ENCODE results near the gene SSTR5.

The SSTR5 gene

DNA sequence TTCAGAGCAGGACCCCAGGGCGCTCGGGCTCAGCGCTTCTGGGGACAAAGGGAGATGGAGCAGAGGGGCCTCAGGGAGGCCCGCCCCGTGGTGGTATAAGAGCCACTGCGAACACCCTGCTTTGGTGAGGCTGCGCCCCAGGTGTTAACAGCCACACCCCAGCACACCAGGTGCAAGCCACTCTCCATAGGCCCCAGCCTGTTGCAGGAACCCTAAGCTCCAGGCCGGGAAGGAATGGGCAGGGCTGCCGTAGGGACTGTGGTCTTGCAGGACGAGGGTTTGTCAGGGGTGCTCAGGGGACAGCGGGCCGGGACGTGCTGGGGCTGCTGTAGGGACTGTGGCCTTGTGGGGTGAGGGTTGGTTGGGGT lies 17.0 kb upstream of the SSTR5 start:
- no peak for DNase-seq

DNA sequence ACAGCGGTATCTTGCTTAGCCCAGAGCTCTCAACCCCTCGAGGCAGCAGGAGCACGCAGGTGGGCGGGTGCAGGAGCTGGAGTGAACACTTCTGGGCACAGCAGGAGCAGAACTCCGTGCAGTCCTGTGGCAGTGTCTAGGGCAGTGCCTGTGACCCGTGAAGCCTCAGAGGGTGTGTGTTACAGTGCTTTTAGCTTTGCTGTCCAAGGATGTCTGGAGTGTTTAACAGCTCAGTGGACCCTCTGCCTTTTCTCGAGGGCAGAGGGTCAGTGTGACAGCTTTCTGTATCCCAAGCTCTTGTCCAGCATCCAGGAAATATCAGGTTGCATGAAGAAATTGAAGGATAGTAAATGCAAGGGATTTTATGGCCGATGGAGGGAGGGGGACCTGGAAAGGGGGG lies 16.4 kb upstream of the SSTR5 start:
- no peak for DNase-seq

DNA sequence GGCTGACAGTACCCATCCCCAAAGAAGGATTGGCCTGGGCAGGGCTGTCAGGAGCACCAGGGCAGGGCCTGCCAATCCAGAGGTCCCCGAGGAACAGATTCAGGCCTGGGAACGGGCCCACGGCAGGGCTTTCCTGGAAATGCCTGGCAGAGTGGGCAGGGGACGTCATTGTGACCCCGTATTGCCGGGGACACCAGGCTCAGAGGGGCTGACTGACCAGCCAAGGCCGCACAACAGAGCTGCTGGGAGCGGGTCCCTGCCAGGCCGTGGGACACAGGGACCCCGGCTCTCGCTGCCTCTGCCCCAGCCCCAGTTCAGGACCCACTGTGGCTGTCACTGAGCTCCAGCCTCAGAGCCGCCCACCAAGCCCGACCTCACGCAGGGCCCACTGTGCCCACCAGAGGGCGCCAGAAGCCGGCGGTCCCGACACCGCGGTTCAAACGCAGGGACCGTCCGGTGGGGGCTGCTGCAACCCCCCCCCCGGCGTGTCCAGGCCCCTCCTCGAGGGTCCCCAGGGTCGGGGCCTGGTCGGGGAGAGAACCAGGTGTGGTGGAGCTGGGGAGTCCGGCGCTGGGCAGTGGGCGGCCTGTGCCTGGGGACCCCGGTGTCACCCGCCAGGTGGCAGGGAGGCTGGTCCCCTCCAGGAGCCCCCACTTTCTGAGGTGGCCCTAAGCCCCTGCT lies 15.2 kb upstream of the SSTR5 start:
- DNase-seq, result peak; percentile 50 to 73

DNA sequence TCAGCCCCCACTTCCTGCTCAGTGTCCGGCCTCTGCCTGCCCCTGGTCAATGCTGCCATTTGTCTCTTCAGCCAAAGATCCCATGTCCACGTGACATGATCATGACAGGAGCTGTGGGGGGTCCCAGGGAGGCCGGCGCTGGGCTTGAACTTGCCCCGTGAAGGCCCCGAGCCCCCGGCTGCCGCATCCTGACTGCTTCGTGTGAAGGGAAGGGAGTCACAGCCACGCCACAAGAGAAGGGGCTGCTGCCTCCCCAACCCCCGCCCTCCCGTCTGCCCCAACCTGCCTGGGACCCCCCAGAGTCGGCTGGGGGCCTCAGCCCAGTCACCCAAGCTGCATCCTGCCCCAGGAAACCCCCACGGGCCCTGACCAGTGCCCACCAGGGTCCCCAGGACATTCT lies 14.3 kb upstream of the SSTR5 start:
- DNase-seq, result no peak

DNA sequence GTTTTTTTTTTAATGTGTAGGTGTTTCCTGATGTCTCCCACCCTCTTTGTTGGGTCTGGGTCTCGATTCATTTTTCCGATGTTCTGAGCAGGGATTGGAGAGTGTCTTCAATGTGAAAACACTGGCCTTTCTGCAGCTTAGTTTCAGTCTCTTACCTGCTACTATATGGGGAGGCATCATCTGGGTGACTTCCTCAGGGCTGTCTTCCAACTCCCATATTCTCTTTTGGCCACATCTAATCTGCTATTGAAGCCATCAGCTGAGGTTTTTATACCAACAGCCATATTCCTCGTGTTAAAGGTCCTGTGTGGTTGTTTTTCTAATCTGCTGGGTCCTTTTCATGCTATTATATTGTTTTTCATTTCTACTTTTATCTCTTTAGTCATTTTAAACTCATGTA lies 13.2 kb upstream of the SSTR5 start:
- DNase-seq, result no peak

DNA sequence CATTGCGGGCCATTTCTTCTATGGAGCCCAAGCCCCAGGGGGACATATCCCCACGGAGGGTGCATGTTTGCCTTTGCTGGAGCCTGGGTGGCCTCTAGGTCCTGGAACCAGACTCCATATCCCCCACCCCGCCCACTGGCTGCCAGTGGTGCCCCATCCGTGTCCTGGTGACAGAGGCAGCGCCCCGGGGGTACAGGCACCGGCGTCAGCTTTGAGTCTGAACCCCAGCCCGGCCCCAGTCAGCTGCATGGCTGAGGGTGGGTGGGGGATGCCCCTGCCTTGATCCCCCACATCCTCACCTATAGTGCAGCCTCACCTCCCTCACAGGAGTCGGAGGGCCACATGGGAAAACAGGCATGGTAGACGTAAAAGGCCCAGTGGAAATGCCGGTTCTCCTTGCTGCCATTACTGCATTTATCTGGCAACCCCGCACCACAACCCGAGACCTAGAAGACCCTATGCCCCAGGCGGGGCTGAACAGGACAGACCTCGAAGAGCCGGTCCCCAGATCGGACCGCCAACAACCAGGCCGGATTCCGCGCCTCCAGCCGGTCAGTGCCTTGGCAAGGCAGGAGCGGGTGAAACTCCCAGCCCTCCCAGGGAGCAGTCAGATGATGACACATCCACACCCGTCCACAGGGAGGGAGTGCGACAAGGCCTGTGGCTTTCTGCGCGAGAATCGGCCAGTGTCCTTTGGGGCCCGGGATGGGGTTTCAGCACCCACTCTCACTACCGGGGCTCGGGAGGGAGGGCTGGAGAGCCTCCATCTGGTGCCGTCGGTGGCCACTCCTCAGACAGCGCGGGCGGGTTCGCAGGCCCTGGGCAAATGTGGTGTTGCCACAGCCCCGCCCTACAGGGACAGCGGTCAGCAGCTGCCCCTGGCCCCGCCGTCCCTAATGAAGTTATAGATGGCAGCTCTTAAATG lies 11.9 kb upstream of the SSTR5 start:
- no peak for DNase-seq

DNA sequence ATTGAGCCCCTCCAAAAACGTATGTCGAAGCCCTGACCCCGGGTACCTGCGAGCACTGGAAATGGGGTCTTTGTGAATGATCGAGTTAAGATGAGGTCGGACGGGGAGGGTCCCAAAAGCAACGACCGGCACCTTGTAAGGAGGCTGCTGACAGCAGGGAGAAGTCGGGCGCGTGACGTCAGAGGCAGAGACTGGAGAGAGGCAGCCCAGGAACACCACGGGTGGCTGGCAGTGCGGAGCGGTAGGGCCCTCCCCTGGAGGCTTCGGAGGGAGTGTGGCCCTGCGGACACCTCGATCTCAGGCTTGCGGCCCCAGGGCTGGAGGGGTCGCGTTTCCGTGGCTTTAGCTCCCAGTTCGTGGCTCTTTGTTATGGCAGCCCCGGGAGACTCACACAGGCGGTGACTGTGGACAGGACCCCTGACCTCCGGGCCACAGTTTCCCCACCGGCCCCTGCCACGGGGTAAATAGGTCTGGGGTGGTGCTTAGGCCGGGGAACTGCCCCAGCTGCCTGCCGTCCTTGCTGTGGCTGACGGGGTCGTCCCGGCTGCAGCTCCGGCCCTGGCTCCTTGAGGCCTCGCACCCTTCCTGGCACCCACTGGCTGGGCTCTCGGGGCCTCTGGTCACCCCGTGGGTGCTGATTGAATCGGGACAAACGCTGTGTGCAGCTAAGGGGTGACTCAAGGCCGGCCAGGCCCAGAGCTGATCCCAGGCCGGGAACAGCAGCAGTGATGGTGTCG lies 10.6 kb upstream of the SSTR5 start:
- no peak for DNase-seq

DNA sequence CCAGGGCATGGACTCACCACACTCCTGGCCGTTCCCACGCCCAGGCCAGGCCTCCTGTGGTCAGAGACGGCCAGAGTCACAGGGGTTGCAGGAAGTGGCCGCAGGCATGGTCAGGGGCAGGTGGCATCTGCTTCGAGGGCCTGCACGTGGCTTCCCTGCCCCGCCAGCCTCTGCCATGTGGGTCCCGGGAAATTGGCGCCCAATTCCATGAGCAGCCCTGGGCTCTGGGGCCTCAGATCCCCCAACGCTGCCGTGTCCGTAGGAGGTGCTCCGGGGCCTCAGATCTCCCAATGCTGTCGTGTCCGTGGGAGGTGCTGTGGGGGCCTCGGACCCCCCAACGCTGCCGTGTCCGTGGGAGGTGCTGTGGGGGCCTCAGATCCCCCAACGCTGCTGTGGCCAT lies 9.7 kb upstream of the SSTR5 start:
- no peak for DNase-seq

DNA sequence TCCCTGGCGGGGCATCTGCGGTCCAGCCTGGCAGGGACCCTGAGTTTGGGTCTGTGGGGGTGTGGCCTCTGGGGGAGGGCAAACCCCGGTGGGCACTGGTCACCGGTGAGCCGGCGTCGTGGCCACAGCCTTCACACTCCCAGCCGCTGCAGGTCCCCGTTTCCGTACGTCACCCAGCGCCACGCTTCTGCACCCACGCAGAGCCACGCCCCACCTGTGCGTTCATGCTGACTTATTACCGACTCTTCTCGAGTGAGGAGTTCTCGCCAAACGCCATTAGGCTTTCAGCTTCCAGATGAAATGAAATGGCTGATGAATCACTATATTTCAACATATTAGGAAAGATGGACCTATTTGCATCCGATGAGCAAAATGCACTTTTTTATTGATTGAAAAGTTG lies 8.8 kb upstream of the SSTR5 start:
- DNase-seq, result no peak

DNA sequence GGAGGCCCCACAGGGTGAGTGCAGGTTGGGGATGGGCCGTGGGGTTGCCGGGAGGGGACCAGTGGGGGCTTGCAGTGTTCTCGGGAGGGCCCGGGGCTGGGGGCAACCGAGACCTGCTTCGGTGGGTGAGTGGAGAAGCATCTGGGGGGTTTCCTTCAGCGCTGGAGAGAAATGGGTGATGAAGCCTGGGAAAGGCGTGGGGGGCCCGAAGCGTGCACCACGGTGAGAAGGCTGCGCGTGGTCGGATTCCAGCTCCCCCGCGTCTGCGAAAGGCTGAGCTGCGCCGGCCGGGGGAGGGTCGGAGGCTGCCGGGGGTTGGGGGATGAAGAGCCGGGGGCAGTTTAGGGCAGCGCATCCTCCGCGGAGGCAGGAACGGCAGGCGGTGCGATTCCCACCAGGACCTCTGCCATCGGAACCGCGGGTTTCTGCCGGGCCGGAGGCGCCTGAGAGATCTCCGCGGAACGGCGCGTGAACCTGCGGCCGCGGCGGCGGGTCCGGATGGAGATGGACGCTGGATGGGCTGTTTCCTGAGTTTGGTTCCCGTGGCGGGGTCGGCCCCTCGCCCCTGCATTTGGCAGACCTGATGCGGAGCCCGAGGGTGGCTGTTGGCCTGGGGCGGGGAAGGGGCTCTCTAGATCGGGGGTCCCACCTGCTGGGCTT lies 6.9 kb upstream of the SSTR5 start:
- DNase-seq, result no peak

DNA sequence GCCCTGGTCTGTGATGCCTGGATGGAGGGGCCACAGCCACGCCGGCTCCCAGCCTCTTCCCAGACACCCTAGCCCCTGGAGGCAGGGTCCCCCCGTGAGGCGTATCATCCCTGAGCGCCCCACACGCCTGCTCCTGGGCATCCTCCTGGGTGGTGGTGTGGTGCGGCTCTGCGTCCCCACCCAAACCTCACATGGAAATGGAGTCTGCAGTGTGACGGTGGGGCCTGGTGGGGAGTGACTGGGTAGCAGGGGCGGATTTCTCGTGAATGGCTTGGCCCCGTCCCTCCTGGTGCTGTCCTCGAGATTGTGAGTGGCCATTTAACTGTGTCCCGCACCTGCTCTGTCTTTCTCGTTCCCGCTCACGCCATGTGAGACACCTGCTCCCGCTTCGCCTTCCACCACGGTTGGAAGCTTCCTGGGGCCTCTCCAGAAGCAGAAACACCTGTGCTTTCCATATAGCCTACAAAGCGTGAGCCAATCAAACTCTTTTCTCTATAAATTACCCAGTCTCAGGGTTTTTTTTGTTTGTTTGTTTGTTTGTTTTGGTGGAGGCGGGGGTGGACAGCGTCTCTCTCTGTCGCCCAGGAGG lies 5.9 kb upstream of the SSTR5 start:
- no peak for DNase-seq

DNA sequence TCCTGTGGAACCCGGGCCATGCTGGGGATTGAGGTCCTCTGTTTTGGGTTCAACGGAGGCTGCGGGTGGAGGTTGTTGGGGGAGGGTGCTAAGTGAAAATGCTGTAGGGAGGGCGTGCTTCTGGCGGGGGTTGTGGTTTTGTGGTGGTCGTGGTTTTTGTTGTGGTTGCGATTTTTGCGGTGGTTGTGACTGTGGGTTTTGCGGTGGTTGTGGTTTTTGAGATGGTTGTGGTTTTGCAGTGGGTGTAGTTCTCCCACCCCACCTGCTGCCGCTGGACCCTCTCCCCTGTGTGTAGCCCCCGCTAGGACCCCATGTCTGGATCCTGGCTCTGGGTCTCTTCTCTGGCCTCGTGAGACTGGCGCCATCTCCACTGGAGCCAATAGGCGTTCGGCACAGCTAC lies 4.9 kb upstream of the SSTR5 start:
- no peak for DNase-seq

DNA sequence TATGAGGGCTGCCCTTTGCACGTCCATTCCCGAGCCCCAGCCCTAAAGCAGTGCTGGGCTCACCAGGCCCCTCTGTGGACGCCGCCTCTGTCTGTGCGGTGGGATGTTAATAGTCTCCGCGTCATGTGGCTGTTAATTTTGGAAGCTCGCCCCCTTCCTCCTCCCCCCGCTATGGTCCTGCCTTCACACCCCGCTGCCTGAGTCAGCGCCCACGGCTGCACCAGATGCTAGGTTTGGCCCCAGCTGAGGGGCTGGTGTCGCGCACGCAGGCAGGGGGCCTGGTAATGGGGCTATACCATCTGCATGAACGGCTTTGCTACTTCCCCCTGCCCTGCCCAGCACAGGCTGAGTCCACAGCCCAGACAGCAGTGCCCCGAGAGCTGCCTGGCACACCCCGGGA lies 4.1 kb upstream of the SSTR5 start:
- no peak for DNase-seq

DNA sequence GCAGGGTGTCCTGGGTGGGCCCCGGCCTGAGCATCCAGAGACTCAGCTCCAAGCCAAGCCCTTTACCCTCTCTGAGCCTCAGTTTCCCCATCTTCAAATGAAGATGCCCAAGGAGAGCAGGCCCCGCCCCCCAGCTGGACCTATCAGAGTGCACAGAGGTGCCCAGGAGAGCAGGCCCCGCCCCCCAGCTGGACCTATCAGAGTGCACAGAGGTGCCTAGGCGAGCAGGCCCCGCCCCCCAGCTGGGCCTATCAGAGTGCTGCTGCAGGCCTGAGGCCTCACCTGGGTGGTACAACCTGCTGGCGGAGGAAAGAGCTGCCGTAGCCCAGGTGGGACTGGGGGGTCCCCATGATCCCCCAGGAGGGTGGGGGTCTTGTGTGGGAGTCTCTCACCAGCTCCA lies 3.4 kb upstream of the SSTR5 start:
- no peak for DNase-seq

DNA sequence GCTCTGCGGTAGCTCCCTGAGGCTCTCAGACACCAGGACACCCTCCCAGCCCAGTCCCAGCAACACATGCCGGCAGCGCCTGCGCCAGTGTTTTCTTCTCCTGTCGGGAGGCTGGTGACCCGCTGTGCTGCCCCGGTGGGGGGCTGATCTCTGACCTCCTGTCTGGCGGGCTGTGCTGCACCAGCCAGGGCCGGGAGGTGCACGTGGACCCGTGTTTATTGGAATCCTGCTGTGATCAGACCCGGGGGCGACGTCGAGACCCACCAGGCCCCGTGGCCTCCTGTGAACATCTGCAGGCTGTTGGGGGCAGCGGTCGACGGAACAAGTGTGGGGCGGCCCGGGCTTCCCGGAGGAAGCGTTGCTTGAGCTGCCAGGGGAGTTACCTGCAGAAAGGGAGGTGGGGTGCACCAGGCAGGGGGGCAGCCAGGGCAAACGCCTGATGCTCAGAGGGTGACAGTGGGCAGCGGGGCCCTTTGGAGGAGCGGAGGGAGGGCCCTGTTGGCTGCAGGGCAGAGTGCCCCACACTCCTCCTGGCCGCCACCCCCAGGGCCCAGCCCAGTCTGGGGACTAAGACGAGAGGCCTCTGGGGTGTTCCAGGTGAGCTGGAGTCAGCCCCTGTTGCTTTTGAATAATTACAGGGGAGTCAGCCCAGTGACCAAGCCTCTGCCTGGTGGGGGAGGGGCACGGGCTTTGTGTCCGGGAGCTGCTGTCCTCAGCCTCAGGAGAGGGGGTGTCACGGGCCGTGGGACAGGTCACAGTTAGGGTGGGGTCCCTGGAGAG lies 2.3 kb upstream of the SSTR5 start:
- no peak for DNase-seq

DNA sequence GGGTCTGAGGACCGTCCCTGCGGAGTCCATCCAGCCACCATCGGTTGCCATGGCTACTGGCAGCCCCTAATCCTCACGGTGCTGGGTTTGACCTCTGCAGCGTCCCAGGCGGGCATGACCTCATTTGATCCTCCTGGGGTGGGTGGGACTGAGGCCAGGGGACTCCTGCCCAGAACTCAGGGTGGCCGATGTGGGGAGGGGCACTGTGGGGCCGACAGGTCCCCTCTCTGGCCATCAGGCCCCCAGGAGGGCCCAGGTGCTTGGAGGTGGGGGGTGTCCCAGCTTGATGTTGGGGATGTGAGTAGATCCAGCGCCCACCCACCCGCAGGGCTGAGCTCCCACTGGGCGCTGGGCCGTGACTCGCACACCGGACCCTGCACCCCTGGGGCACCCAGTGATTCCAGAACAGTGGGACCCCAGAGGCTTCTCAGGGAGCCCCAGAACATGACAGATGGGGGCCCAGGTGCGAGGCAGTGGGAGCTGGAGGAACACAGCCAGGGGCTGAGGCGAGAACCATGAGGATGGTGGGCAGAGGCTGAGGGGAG lies 1.6 kb upstream of the SSTR5 start:
- DNase-seq, result no peak

DNA sequence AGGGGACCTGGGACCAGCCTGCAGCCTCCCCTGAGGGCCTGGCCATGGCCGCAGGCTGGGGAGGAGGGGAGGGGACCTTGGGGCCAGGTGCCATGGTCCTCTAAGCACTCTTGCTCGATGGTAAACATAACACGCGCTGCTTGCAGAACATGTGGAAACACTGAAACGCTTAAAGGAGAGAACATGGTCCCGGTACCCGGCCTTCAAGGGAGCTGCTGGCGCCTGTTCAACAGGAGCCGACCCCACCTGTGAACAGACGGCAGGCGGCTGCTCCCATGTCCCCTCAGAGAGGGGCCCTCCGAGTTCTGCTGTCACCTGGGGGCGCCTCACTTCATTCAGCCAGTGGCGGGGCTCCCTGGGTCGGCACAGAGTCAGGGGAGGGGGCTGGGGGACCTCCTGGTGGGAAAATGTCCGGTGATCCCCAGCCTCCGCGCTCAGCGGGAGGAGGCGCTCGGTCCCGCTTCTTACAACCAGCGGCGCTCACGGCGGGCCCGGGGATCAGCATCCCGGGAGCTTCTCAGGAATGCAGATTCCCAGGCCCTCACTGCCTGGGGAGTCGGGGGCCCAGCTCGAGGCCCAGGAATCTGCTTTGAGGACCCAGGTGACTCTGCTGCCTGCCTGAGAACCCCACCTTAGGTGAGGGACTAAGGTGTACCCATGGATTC lies 854 bp upstream of the SSTR5 start:
- no peak for DNase-seq

DNA sequence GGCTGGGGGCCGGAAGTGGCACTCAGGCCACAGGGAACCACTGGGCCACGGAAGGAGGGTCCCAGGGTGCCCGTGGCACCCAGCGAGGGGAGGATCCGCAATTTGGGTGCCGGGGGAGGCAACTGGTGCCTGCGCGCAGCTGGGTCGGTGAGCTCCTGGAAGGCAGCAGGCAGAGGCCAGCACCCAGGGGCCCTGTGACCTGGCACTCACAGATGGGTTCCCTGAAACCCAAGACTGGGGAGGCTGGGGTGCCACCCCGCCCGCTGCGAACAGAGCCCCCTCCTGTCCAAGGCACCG lies 663 bp downstream of the SSTR5 start:
- DNase-seq, result no peak

DNA sequence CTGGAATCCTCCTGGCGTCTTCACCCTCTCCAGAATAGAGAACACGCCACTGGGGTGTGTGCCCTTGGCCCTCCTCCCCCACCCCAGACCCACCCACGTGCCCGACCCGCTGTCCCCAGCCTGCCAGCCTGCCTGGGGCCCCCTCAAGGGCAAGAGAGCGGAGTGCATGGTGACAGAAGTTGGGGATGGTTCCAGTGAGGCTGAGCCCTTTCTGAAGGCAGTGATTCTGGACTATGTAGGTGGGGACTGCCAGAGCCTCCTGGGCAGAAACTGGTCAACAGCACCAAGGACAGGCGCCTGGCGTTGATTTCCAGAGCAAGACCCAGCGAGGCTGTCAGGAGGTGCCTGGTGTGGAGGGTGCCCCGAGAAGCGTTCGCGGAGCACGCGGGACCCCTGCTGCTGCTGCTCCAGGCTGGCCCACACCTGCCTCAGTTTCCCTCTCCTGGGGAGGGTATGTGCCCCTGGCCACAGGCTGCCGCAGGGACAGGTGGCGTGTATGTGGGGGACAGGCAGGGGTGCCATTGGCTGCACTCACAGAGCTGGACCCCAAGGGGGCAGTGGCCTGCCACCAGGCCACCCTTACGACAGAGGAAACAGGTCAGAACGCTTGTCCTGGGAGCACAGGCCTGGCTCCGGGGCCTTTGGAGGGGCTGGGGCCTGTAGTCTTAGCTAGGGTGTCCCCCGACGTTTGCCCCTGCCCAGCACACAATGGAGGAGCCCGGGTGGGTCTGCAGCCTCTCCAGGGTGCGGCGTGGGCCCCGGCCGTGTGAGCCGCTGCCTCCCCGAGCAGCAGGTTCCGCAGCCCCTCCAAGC lies 1.2 kb downstream of the SSTR5 start:
- no peak for DNase-seq

DNA sequence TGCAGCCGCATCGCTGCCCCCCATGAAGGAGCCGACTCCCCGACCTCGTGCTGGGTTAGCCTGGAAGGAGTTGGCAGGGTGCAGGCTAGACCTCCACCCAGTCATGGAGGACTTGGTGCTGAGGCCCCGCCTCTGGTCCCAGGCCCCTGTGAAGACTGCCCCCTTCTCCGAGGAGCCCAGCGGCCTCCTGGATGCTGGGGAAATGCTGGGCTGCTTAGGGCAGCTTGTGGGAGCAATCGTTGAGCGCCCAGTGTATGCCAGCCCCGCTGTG lies 1.8 kb downstream of the SSTR5 start:
- DNase-seq, result no peak

DNA sequence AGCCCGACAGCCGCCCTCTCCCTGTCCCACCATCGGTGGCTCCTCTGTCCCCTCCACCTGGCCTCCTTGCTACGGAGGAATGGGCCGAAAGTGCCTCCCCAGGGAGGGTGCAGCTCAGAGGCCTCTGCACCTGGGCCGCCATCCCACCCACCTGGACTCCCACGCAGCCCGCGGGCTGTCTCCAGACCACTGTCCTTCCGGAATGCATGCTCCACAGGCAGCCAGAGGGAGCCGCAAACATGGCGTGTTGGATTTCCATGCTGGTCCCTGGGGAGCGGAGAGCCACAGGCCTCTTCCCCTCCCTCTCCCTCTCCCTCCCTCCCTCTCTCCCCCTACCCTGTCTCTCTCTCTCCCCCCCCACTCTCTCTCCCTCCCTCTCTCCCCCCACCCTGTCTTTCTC lies 3.0 kb downstream of the SSTR5 start:
- no peak for DNase-seq
